Ovary (tissue), 9 donors: ENCODE data around the gene ACAP3. TPM values are rescaled to one million over a fixed set of nuclear protein-coding genes. Genes with fewer than 3 reads are reported as not detected.

Source experiments
- DNase-seq, 5 donors: peaks; one replicate each; pipeline ENCODE4 v3.0.0-alpha.2; 2019 to 2020
- H3K27ac ChIP-seq, 2 donors: fragments of 200-600 bp; one replicate each; pipeline versions ENCODE4 v1.5.1 to v1.8.0; 2019 to 2022
- H3K27me3 ChIP-seq: fragments of 200-600 bp; one replicate; pipeline ENCODE4 v1.8.0; 2022
- H3K36me3 ChIP-seq: fragments of 200-600 bp; sonication (generic); one replicate; pipeline ENCODE4 v1.5.1; 2019
- H3K4me1 ChIP-seq: one replicate; pipeline ENCODE4 v1.8.1; 2013; ENCODE audit warnings: mild to moderate bottlenecking, moderate library complexity; ENCODE audit not compliant: insufficient read depth
- H3K4me3 ChIP-seq: fragments of 200-600 bp; sonication (generic); one replicate; pipeline ENCODE4 v1.5.1; 2017
- H3K9me3 ChIP-seq, 2 donors: fragments of 200-600 bp in 1 of 2; sonication (generic) in 1 of 2; one replicate each; pipeline versions ENCODE4 v1.5.1 to v1.8.1; 2013 to 2019; ENCODE audit warnings: mild to moderate bottlenecking in 1 of 2, moderate library complexity in 1 of 2
- CTCF ChIP-seq, 3 donors: fragments of 450-650 bp in 2 of 3; fragments of 200-600 bp in 1 of 3; IDR thresholded peaks; one replicate each; pipeline versions ENCODE4 v1.5.1 to v1.8.0; 2016 to 2022; ENCODE audit warnings: antibody characterized with exemption in 3 of 3, mild to moderate bottlenecking in 1 of 3
- EP300 ChIP-seq: sonication (generic); formaldehyde crosslinking; IDR thresholded peaks from one replicate; pipeline ENCODE4 v1.6.1; 2017; ENCODE audit warnings: antibody characterized with exemption
- POLR2A ChIP-seq: fragments of 450-650 bp; IDR thresholded peaks from one replicate; pipeline ENCODE4 v1.6.1; 2017; ENCODE audit warnings: antibody characterized with exemption, mild to moderate bottlenecking, moderate library complexity
- WGBS, 3 donors: extraction: QIAGEN DNeasy Blood & Tissue Kit in 1 of 3; methylation state at CpG; one replicate each; pipeline versions ENCODE4 v1.1.5 to v1.1.7; 2013 to 2017; 5-methylcytosine and 5-hydroxymethylcytosine counted together
- intact Hi-C, 4 donors: fragments of 100-400 bp; cut with DNase I; formaldehyde crosslinking; loops; one replicate each; pipeline versions ENCODE4 v1.11.0 to v1.15.1; 2022 to 2023
- polyA plus RNA-seq, 2 donors: library from polyadenylated mRNA; stranded (reverse); fragments of 200-250 nt in 1 of 2; fragments of 350-450 nt in 1 of 2; fragmentation: Illumina TruSeq in 1 of 2; extraction: RNeasy Lipid Tissue Mini Kit (QIAGEN cat#74804) in 1 of 2; gene quantifications; one replicate each; pipeline ENCODE4 v1.2.3, GENCODE V29; 2013 to 2014
- total RNA-seq, 7 donors: library from RNA; depleted of rRNA in 2 of 7; stranded (reverse); fragments of >200 nt in 2 of 7; fragmentation: NEBNext Ultra II Directional in 3 of 7; extraction: Animal tissue kit (Norgen Biotek cat#: 25700) in 3 of 7; gene quantifications; one replicate each; pipeline versions ENCODE4 v1.1.0 to v1.2.4, GENCODE V29; 2016 to 2023
- donor health status: DM: no; HTN: no; CAD: no; lungs with moderate emphysema.
- donor health status: DM: no; HTN: no; CAD: no.
- donor health status: Bipolar disorder and iron deficiency.
- donor health status: DM: yes; HTN: yes; CAD: no.
- donor health status: DM: no; HTN: no; CAD: no.
- donor health status: DM: yes; HTN: yes; CAD: no.

The ACAP3 gene
- total and polyA plus RNA-seq, 9 donors: 3.5 to 62.4 (median 45.1) TPM

DNA sequence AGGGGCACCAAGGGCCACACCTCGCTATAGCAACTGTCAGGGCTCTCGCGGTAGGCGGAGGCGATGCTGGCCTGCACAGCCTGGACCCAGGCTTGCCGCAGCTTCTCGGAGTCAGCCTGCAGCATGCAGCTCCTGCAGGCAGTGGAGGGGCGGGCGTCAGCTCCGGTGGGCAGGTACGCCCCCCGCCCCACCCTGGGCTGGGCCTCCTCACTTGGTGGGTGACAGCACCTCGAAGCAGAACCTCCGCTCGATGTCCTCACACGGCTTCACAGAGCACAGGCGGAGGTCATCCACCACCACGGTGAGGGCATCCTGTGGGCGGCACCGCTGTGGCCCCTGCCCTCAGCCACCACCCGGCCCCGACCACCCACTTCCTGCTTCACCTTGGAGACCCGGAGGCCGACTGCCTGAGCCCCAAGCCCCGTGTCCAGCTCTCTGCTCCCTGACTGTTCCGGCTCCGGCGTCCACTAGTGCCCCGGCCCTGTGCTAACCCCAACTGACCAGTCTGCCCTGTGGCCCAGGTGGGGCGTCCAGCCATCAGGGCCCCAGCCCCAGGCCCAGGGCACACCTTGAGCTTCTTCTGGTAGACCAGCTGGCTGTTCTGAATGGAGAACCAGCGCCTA is 9.8 kb downstream of the ACAP3 start:
- Histone ChIP-seq H3K9me3 (no peaks in the 10 kb centered on the region), H3K27ac (no peak overlapping the region), H3K36me3 (no peaks in the 10 kb centered on the region), H3K4me3 (no peak overlapping the region), H3K27me3 (no peaks in the 10 kb centered on the region), H3K4me1 (no peaks in the 10 kb centered on the region)
- DNase-seq: no peak
- intact Hi-C loops: loop anchor here in 3 of 4 donors (10.0 kb wide), 2 partner anchors 253 to 313 kb away; partner anchors contain the start of gene PERM1 (in 2 of the 3)
- TF ChIP-seq EP300 (no peak), CTCF (IDR thresholded peaks at IDR 0.05) (no peak), POLR2A (no peak)
- 90 to 93% (median 92%) methylated on average over 28 to 31 of the region's 31 CpGs for WGBS, 3 donors

DNA sequence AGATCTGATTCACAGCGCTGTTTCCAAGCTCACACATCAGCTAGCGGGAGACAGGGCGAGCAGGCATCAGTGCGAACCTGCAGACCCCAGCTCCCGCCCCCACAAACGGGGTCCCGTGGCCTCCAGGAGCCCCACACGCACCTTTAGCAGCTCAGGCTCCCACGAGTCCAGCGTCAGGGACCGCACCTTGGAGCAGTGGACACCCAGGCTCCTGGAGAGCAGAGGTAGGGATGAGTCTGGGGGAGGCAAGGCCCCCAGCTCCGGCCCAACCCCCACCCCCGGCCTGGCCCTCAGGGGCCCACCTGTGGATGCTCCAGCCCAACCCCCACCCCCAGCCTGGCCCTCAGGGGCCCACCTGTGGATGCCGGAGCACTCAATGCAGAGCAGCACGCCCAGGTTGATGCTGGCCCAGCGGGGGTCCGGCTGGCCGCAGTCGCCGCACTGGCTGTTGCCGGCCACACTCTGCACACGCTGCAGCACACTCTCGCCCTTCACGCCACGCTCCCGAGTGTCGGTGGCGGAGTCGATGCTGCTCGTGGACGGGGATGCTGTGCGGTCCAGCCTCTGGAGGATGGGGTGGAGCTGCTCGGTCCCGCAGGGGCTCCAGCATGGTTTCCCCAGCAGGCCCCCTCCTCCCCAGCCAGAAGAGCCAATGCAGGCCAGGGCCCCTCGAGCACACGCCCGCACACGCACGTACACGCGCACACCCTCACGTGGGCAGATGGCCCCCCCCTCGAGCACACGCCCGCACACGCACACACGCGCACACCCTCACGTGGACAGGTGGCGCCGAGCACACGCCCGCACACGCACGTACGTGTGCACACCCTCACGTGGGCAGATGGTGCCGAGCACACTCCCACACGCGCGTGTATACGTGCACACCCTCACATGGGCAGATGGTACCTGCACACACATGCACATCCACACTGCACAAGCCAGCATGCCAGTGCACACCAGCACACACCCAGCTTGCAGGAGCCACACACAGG is 11.4 kb downstream of the ACAP3 start:
- no peak overlapping the region for H3K4me3 ChIP-seq
- intact Hi-C loops: loop anchor here in 3 of 4 donors (10.0 kb wide), 2 partner anchors 252 to 312 kb away; partner anchors contain the start of gene PERM1 (in 2 of the 3)
- no peak overlapping the region for H3K27ac ChIP-seq
- no peaks in the 10 kb centered on the region for H3K27me3 ChIP-seq
- H3K36me3 ChIP-seq: no peaks in the 10 kb centered on the region
- WGBS, 3 donors: 90% methylated on average over 55 to 62 of the region's 62 CpGs
- H3K4me1 ChIP-seq: no peaks in the 10 kb centered on the region
- TF ChIP-seq EP300: no peak
- TF ChIP-seq POLR2A: no peak
- no peak for TF ChIP-seq CTCF (IDR thresholded peaks at IDR 0.05)
- H3K9me3 ChIP-seq: no peaks in the 10 kb centered on the region
- DNase-seq: peak in 1 of 5 donors; percentile 37

GRCh38 chr1:1295154-1295923 is 12.4 kb downstream of the ACAP3 start:
- no peak for TF ChIP-seq CTCF (IDR thresholded peaks at IDR 0.05)
- no peak for TF ChIP-seq POLR2A
- TF ChIP-seq EP300: no peak
- peak in 1 of 5 donors; percentile 34 for DNase-seq
- WGBS, 3 donors: 90 to 93% (median 93%) methylated on average over 34 to 35 of the region's 35 CpGs
- H3K36me3 ChIP-seq: no peaks in the 10 kb centered on the region
- H3K4me1 ChIP-seq: peaks cover 3% of the 10 kb centered on the region
- no peaks in the 10 kb centered on the region for H3K27me3 ChIP-seq
- no peak overlapping the region for H3K4me3 ChIP-seq
- intact Hi-C loops: loop anchor here in 3 of 4 donors (10.0 kb wide), 2 partner anchors 251 to 311 kb away; partner anchors contain the start of gene PERM1 (in 2 of the 3)
- H3K9me3 ChIP-seq: no peaks in the 10 kb centered on the region
- no peak overlapping the region for H3K27ac ChIP-seq
